A673 (cell line): ENCODE data around the gene DLG4.

Experiments used
- CTCF ChIP-seq: fragments of 300-800, 200-600 bp; sonication (generic); conservative IDR thresholded peaks from 2 replicates; pipeline ENCODE4 v1.5.1; 2017; ENCODE audit warnings: low read depth, mild to moderate bottlenecking, antibody characterized with exemption, low read length, moderate library complexity, mixed read lengths
- EZH2 ChIP-seq: fragments of 200-600 bp; sonication (generic); IDR thresholded peaks from 2 replicates; pipeline ENCODE4 v1.6.1; 2017; ENCODE audit warnings: borderline replicate concordance, low read depth, mild to moderate bottlenecking, mixed read lengths, antibody characterized with exemption, low read length; ENCODE audit not compliant: poor library complexity, severe bottlenecking

- TF ChIP-seq EZH2 (no peak), CTCF (no peak)
Measured at GRCh38 chr17:7141824-7142223, 77.8 kb downstream of the DLG4 start.
